Measurements from ENCODE around the gene ROBO2. TPM values are rescaled to one million over a fixed set of nuclear protein-coding genes. Genes with fewer than 3 reads are reported as not detected.

The ROBO2 gene
- total and polyA plus RNA-seq, 10 of the 15 experiments (the other 5 are each of a cell fraction or from before 2014, with no cell fraction given), result 0.22 to 2.5 (median 0.81) TPM

GRCh38 chr3:77279276-77279675, 239.4 kb downstream of the ROBO2 start:
- CTCF ChIA-PET, result no interaction called here
- no peaks in the 10 kb centered on the region for H3K79me2 ChIP-seq (ENCODE audit: control insufficient read depth, insufficient read depth, low read length)
- FAIRE-seq (no peak), DNase-seq (ENCODE audit: low read depth, low spot score) (no peak), ATAC-seq (no peak)
- RAD21 ChIA-PET (ENCODE audit: unreplicated experiment), result no interaction called here
- no peaks in the 10 kb centered on the region for H3K27me3 ChIP-seq (replicated peaks in 1 of 2; ENCODE audit: control insufficient read depth in 2 of 2, insufficient read depth in 2 of 2, low read length in 1 of 2)
- no TSS peak for BruUV-seq (replicated peaks)
- SMC1A ChIA-PET (ENCODE audit: uncharacterized antibody, unreplicated experiment), result no interaction called here
- no peaks in the 10 kb centered on the region for H3K36me3 ChIP-seq (ENCODE audit: control insufficient read depth in 2 of 2, insufficient read depth in 2 of 2, low read length in 1 of 2)
- H2AFZ ChIP-seq (ENCODE audit: control insufficient read depth, low read depth, low read length), result no peak overlapping the region
- no peak overlapping the region for H3K9ac ChIP-seq (ENCODE audit: control insufficient read depth, insufficient read depth, low read length)
- no peaks in the 10 kb centered on the region for H3K9me3 ChIP-seq (replicated peaks; ENCODE audit: control insufficient read depth, insufficient read depth, low read length)
- TF ChIP-seq NFIC (IDR thresholded peaks at IDR 0.05; ENCODE audit: low read depth, low read length) (no peak), E4F1 (IDR thresholded peaks at IDR 0.05; ENCODE audit: borderline replicate concordance, partially characterized antibody) (no peak), NFXL1 (IDR thresholded peaks at IDR 0.05; ENCODE audit: borderline replicate concordance) (no peak), EED (IDR thresholded peaks at IDR 0.05; ENCODE audit: low read depth) (no peak), ZNF207 (IDR thresholded peaks at IDR 0.05; ENCODE audit: borderline replicate concordance) (no peak), RFX5 (IDR thresholded peaks at IDR 0.05; ENCODE audit: low read depth, low read length) (no peak), BCL11A (IDR thresholded peaks at IDR 0.05; ENCODE audit: low read depth, low read length) (no peak), USF2 (IDR thresholded peaks at IDR 0.05; ENCODE audit: borderline replicate concordance, low read depth, low read length) (no peak), PAX5 (IDR thresholded peaks at IDR 0.05; ENCODE audit: borderline replicate concordance, low read depth, low read length) (no peak)
- TF ChIP-seq, protein P1, sequence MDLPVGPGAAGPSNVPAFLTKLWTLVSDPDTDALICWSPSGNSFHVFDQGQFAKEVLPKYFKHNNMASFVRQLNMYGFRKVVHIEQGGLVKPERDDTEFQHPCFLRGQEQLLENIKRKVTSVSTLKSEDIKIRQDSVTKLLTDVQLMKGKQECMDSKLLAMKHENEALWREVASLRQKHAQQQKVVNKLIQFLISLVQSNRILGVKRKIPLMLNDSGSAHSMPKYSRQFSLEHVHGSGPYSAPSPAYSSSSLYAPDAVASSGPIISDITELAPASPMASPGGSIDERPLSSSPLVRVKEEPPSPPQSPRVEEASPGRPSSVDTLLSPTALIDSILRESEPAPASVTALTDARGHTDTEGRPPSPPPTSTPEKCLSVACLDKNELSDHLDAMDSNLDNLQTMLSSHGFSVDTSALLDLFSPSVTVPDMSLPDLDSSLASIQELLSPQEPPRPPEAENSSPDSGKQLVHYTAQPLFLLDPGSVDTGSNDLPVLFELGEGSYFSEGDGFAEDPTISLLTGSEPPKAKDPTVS (IDR thresholded peaks at IDR 0.05; ENCODE audit: low read depth, low read length), result no peak
- TF ChIP-seq, protein P2, sequence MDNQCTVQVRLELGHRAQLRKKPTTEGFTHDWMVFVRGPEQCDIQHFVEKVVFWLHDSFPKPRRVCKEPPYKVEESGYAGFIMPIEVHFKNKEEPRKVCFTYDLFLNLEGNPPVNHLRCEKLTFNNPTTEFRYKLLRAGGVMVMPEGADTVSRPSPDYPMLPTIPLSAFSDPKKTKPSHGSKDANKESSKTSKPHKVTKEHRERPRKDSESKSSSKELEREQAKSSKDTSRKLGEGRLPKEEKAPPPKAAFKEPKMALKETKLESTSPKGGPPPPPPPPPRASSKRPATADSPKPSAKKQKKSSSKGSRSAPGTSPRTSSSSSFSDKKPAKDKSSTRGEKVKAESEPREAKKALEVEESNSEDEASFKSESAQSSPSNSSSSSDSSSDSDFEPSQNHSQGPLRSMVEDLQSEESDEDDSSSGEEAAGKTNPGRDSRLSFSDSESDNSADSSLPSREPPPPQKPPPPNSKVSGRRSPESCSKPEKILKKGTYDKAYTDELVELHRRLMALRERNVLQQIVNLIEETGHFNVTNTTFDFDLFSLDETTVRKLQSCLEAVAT (IDR thresholded peaks at IDR 0.05), result no peak
- POLR2A ChIA-PET, result no interaction called here
- 67% methylated on average over 2 of the region's 2 CpGs for WGBS (ENCODE audit: insufficient coverage, insufficient replicate concordance, low lambda C conversion rate, missing lambda C conversion rate)
- intact Hi-C loops (cut with micrococcal nuclease; ENCODE audit: unreplicated experiment) (no loop called here), in situ Hi-C loops (cut with MboI) (no loop called here)
- no peaks in the 10 kb centered on the region for H4K20me1 ChIP-seq (ENCODE audit: control insufficient read depth, insufficient read depth)
- H3K4me2 ChIP-seq (ENCODE audit: control insufficient read depth, insufficient read depth), result no peak overlapping the region
- no peak overlapping the region for H3K4me3 ChIP-seq
- no peaks in the 10 kb centered on the region for H3K4me1 ChIP-seq (ENCODE audit: control insufficient read depth, insufficient read depth, low read length)
- no peak overlapping the region for H3K27ac ChIP-seq (ENCODE audit: control insufficient read depth, insufficient read depth)

Data from GM12878 (cell line).